Gastrocnemius medialis (tissue), 4 donors: Measurements from ENCODE around the gene IGSF6. TPM values are rescaled to one million over a fixed set of nuclear protein-coding genes. Genes with fewer than 3 reads are reported as not detected.

Experiments
- ATAC-seq, 2 donors: fragments of 150-250 bp; one replicate each; pipeline ENCODE4 v1.9.1; 2016
- DNase-seq, 2 donors: peaks; one replicate each; pipeline ENCODE4 v3.0.0-alpha.2; 2019
- H3K27ac ChIP-seq, 4 donors: fragments of 200-600 bp; sonication (generic); 1 replicate in 1 of 4; 2 replicates in 3 of 4; pipeline ENCODE4 v1.5.1; 2016 to 2018; ENCODE audit warnings: mild to moderate bottlenecking in 2 of 4, moderate library complexity in 1 of 4
- H3K27me3 ChIP-seq, 3 donors: fragments of 200-600 bp; sonication (generic) in 2 of 3; 1 replicate in 1 of 3; 2 replicates in 2 of 3; pipeline versions ENCODE4 v1.5.1 to v1.6.0; 2016 to 2019; ENCODE audit warnings: mild to moderate bottlenecking in 1 of 3, moderate library complexity in 1 of 3
- H3K36me3 ChIP-seq, 2 donors: fragments of 200-600 bp; sonication (generic) in 1 of 2; one replicate each; pipeline ENCODE4 v1.5.1; 2017 to 2018
- H3K4me1 ChIP-seq, 2 donors: fragments of 200-600 bp; sonication (generic) in 1 of 2; one replicate each; pipeline ENCODE4 v1.5.1; 2016 to 2017; ENCODE audit warnings: mild to moderate bottlenecking in 2 of 2
- H3K4me3 ChIP-seq, 4 donors: fragments of 200-600 bp; sonication (generic) in 3 of 4; 1 replicate in 1 of 4; 2 replicates in 3 of 4; pipeline ENCODE4 v1.5.1; 2016 to 2019; ENCODE audit warnings: mild to moderate bottlenecking in 2 of 4
- H3K9me3 ChIP-seq, 3 donors: fragments of 200-600 bp; sonication (generic) in 2 of 3; 1 replicate in 1 of 3; 2 replicates in 2 of 3; pipeline ENCODE4 v1.5.1; 2016 to 2019
- POLR2A ChIP-seq, 2 donors: fragments of 450-650 bp; IDR thresholded peaks; one replicate each; pipeline ENCODE4 v1.6.1; 2017; ENCODE audit warnings: antibody characterized with exemption in 2 of 2, mild to moderate bottlenecking in 2 of 2, moderate library complexity in 2 of 2
- in situ Hi-C, 4 donors: fragments of 200-750 bp; cut with MboI; loops; one replicate each; pipeline versions ENCODE4 v1.15.0 to v1.8.0; 2017; ENCODE audit warnings: low sequenced_read_pairs in 4 of 4
- intact Hi-C: fragments of 100-400 bp; cut with DNase I; formaldehyde crosslinking; loops from one replicate; pipeline ENCODE4 v1.15.1; 2023; ENCODE audit warnings: low total_unique reads
- total RNA-seq, 4 donors: library from RNA; depleted of rRNA; stranded (reverse); fragments of >200 nt; gene quantifications; one replicate each; pipeline versions ENCODE4 v1.1.0 to v1.2.3, GENCODE V29; 2016
- TF ChIP-seq, protein P1 (sequence below), 5 experiments: fragments of 450-650 bp in 3 of 5; fragments of 200-600 bp in 2 of 5; sonication (generic) in 2 of 5; IDR thresholded peaks in 4 of 5; conservative IDR thresholded peaks in 1 of 5; 1 replicate in 4 of 5; 2 replicates in 1 of 5; pipeline ENCODE4 v1.5.1; 2016 to 2019; ENCODE audit warnings: antibody characterized with exemption in 5 of 5, mild to moderate bottlenecking in 3 of 5, moderate library complexity in 3 of 5

IGSF6 gene
- total RNA-seq, 4 donors from 2014 or later: 0.10 to 0.60 (median 0.39) TPM

DNA sequence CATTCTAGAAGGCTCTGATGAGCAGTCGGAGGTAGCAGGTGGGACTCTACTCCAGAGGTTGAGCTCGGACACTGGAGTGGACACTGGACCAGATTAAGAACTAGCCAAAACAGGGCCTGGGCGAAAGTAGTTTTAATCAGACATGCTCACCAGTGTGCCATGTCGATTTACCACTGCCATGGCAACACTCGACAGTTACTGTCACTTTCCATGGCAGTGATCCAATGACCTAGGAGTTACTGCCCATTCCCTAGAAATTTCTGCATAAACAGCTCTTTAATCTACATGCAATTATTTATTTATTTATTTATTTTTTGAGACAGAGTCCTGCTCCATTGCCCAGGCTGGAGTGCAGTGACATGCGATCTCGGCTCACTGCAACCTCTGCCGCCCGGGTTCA, 60.2 kb downstream of the IGSF6 start:
- Histone ChIP-seq H3K27ac (no peak overlapping the region), H3K9me3 (no peaks in the 10 kb centered on the region), H3K4me3 (no peak overlapping the region), H3K36me3 (no peaks in the 10 kb centered on the region), H3K4me1 (no peaks in the 10 kb centered on the region), H3K27me3 (no peaks in the 10 kb centered on the region)
- ATAC-seq (no peak), DNase-seq (no peak)
- intact Hi-C loops: loop anchor here (10.0 kb wide), 1 partner anchor 1553 kb away; the partner anchor contains the start of gene USP31
- in situ Hi-C loops: loop anchor here in 2 of 4 donors (10.0 to 25.0 kb wide), 2 partner anchors 53 to 120 kb away; no protein-coding TSS in a partner anchor
- TF ChIP-seq, protein P1, sequence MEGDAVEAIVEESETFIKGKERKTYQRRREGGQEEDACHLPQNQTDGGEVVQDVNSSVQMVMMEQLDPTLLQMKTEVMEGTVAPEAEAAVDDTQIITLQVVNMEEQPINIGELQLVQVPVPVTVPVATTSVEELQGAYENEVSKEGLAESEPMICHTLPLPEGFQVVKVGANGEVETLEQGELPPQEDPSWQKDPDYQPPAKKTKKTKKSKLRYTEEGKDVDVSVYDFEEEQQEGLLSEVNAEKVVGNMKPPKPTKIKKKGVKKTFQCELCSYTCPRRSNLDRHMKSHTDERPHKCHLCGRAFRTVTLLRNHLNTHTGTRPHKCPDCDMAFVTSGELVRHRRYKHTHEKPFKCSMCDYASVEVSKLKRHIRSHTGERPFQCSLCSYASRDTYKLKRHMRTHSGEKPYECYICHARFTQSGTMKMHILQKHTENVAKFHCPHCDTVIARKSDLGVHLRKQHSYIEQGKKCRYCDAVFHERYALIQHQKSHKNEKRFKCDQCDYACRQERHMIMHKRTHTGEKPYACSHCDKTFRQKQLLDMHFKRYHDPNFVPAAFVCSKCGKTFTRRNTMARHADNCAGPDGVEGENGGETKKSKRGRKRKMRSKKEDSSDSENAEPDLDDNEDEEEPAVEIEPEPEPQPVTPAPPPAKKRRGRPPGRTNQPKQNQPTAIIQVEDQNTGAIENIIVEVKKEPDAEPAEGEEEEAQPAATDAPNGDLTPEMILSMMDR (IDR thresholded peaks at IDR 0.05 in 4 of 5, conservative IDR thresholded peaks at IDR 0.05 in 1 of 5): no peak
- no peak for TF ChIP-seq POLR2A (IDR thresholded peaks at IDR 0.05)

DNA sequence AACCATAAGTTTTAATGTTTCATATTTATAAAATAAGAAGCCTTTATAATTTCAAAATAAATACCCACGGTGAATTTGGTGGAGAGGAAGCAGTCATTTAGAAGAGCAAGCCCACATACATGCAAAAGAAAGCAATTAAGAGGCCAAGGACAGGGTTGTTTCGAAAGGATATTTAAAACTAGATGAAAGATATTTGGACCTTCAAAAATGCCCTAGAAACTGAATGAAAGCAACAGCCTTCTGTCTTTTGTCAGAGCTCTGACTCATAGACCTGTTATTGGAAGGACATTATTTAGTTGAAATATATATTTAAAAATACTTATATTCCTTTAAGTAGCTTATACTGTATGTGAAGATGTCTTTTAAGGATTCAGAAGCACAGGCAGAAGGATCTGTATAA, 61.6 kb downstream of the IGSF6 start:
- Histone ChIP-seq H3K4me3 (no peak overlapping the region), H3K4me1 (no peaks in the 10 kb centered on the region), H3K36me3 (no peaks in the 10 kb centered on the region), H3K9me3 (no peaks in the 10 kb centered on the region), H3K27ac (no peak overlapping the region), H3K27me3 (no peaks in the 10 kb centered on the region)
- ATAC-seq (no peak), DNase-seq (no peak)
- intact Hi-C loops: loop anchor here (10.0 kb wide), 1 partner anchor 1554 kb away; the partner anchor contains the start of gene USP31
- in situ Hi-C loops: loop anchor here in 2 of 4 donors (10.0 to 25.0 kb wide), 2 partner anchors 54 to 122 kb away; no protein-coding TSS in a partner anchor
- TF ChIP-seq POLR2A (IDR thresholded peaks at IDR 0.05): no peak
- TF ChIP-seq, protein P1 (IDR thresholded peaks at IDR 0.05 in 4 of 5, conservative IDR thresholded peaks at IDR 0.05 in 1 of 5): no peak

DNA sequence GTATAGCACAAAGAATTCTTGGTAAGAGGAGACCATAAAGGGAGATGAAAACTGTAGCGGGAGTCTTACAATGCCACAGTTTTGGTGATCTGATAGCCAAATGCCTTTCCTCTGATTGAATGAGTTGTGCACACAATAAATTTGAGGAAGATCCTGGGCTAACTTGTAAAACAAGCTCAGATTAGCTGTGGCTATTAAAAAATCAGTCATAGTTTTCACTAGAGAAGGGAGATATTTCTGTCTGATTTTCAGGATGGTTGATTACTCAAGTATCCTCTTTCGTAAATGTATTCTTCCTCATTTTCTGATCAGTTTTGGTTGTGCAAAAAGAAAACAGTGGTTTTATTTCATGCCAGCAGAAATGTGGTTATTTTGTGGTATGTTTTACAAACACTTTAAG, 62.1 kb downstream of the IGSF6 start:
- H3K9me3 ChIP-seq: no peaks in the 10 kb centered on the region
- no peaks in the 10 kb centered on the region for H3K27me3 ChIP-seq
- no peak overlapping the region for H3K27ac ChIP-seq
- H3K4me1 ChIP-seq: no peaks in the 10 kb centered on the region
- H3K36me3 ChIP-seq: no peaks in the 10 kb centered on the region
- no peak for TF ChIP-seq POLR2A (IDR thresholded peaks at IDR 0.05)
- TF ChIP-seq, protein P1 (IDR thresholded peaks at IDR 0.05 in 4 of 5, conservative IDR thresholded peaks at IDR 0.05 in 1 of 5): no peak
- intact Hi-C loops: loop anchor here (10.0 kb wide), 1 partner anchor 1555 kb away; the partner anchor contains the start of gene USP31
- in situ Hi-C loops: loop anchor here in 2 of 4 donors (10.0 to 25.0 kb wide), 2 partner anchors 55 to 122 kb away; no protein-coding TSS in a partner anchor
- H3K4me3 ChIP-seq: no peak overlapping the region
- ATAC-seq (no peak), DNase-seq (no peak)

DNA sequence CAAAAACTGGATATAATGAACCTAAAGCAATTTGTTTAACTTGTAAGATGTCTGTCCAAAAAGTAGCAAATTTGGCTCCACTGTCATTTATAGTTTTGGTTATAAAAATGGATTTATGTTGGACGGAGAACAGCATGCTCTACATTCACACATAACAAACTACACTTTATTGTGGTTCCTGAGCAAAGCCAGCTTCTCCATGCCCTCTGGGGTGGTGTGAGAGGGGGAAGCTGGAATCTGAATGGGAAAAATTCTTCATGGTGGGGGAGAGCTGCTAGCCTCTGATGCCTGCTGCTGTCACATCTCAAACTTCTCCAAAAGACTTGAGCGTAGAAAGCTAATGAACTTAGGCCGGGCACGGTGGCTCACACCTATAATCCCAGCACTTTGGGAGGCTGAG, 62.9 kb downstream of the IGSF6 start:
- ATAC-seq (no peak), DNase-seq (no peak)
- Histone ChIP-seq H3K9me3 (no peaks in the 10 kb centered on the region), H3K27ac (no peak overlapping the region), H3K4me1 (no peaks in the 10 kb centered on the region), H3K36me3 (no peaks in the 10 kb centered on the region), H3K27me3 (no peaks in the 10 kb centered on the region), H3K4me3 (no peak overlapping the region)
- in situ Hi-C loops: loop anchor here in 3 of 4 donors (5.0 to 25.0 kb wide), 4 partner anchors 45 to 123 kb away; no protein-coding TSS in a partner anchor
- no peak for TF ChIP-seq POLR2A (IDR thresholded peaks at IDR 0.05)
- TF ChIP-seq, protein P1 (IDR thresholded peaks at IDR 0.05 in 4 of 5, conservative IDR thresholded peaks at IDR 0.05 in 1 of 5): no peak
- intact Hi-C loops: no loop called here

Other genes with a start within 250 kb of the IGSF6 start
- gene METTL9, start 53.0 kb downstream of the IGSF6 start, total RNA-seq: 100 to 1,000 TPM in 2 of 4 donors, 10 to 100 TPM in 2; 87.2 to 109 (median 96.8) TPM
- 1 to 10 TPM in 1 of 4 donors, not detected in 3; 1.6 TPM for gene OTOA, start 11.4 kb upstream of the IGSF6 start, total RNA-seq
- gene NPIPB4, start 205.1 kb upstream of the IGSF6 start, total RNA-seq: 10 to 100 TPM in 3 of 4 donors, 1 to 10 TPM in 1; 5.6 to 45.9 (median 15.6) TPM